Testis (tissue), 2 donors: Measurements from ENCODE around the gene TNRC6C.

ENCODE experiments used
- CTCF ChIP-seq, 3 experiments: fragments of 450-650 bp in 2 of 3; fragments of 200-600 bp in 1 of 3; sonication (generic) in 1 of 3; IDR thresholded peaks; one replicate each; pipeline ENCODE4 v1.5.1; 2016 to 2019; ENCODE audit warnings: antibody characterized with exemption in 3 of 3, mild to moderate bottlenecking in 2 of 3, moderate library complexity in 1 of 3
- POLR2A ChIP-seq: fragments of 450-650 bp; IDR thresholded peaks from one replicate; pipeline ENCODE4 v1.6.1; 2017; ENCODE audit warnings: antibody characterized with exemption, mild to moderate bottlenecking, moderate library complexity

- TF ChIP-seq CTCF (IDR thresholded peaks at IDR 0.05) (no peak), POLR2A (no peak)
Observed at GRCh38 chr17:78127888-78128550, 169.5 kb downstream of the TNRC6C start.
